Measurements from ENCODE around the gene ZNF784.

Gene ZNF784

GRCh38 chr19:55655648-55656040, 31.3 kb upstream of the ZNF784 start:
- no peak for DNase-seq

GRCh38 chr19:55654868-55655647, 30.7 kb upstream of the ZNF784 start, which contains the start of gene U2AF2:
TSS of gene U2AF2 (plus strand) at chr19:55655035. CDS start at chr19:55655105, 70 bp downstream.
- peak; percentile 99 for DNase-seq

- peak; percentile 100 for DNase-seq
Observed at GRCh38 chr19:55654323-55654867, 30.0 kb upstream of the ZNF784 start.

- DNase-seq = peak; percentile 99
Observed at GRCh38 chr19:55653651-55654322, 29.4 kb upstream of the ZNF784 start.

GRCh38 chr19:55652311-55653128, 28.2 kb upstream of the ZNF784 start:
- peak; percentile 53 for DNase-seq

GRCh38 chr19:55651236-55651635, 26.9 kb upstream of the ZNF784 start:
- DNase-seq = peak; percentile 38

- DNase-seq = peak; percentile 24
Observed at GRCh38 chr19:55650602-55651230, 26.4 kb upstream of the ZNF784 start.

- DNase-seq = peak; percentile 19
Observed at GRCh38 chr19:55650126-55650557, 25.8 kb upstream of the ZNF784 start.

- peak; percentile 23 for DNase-seq
Observed at GRCh38 chr19:55649268-55650125, 25.1 kb upstream of the ZNF784 start.

GRCh38 chr19:55648585-55649267, 24.4 kb upstream of the ZNF784 start:
- DNase-seq = peak; percentile 36

GRCh38 chr19:55647732-55648584, 23.6 kb upstream of the ZNF784 start, which contains the start of gene CCDC106:
TSS of gene CCDC106 (plus strand) at chr19:55648212. CDS start at chr19:55649047, 835 bp downstream.
- peak; percentile 87 for DNase-seq

- DNase-seq = peak; percentile 18
Observed at GRCh38 chr19:55646889-55647731, 22.7 kb upstream of the ZNF784 start.

GRCh38 chr19:55645512-55645881, 21.1 kb upstream of the ZNF784 start:
- DNase-seq = no peak

GRCh38 chr19:55644842-55645511, 20.6 kb upstream of the ZNF784 start:
- peak; percentile 21 for DNase-seq

- peak; percentile 20 for DNase-seq
Observed at GRCh38 chr19:55644191-55644833, 19.9 kb upstream of the ZNF784 start.

GRCh38 chr19:55643887-55644176, 19.5 kb upstream of the ZNF784 start:
- no peak for DNase-seq

- peak; percentile 84 for DNase-seq
Observed at GRCh38 chr19:55643003-55643886, 18.9 kb upstream of the ZNF784 start, which contains the start of gene ZNF581. TSS of gene ZNF581 (plus strand) at chr19:55643649. CDS start at chr19:55644572, 923 bp downstream.
